ENCODE results near the gene ART1.

Gene ART1

GRCh38 chr11:3707176-3707575 is 62.2 kb downstream of the ART1 start:
- no peak overlapping the region for H3K27ac ChIP-seq
- no peak for DNase-seq (ENCODE audit: low read depth, low spot score)

GRCh38 chr11:3709977-3710376 is 65.0 kb downstream of the ART1 start:
- DNase-seq (ENCODE audit: low read depth, low spot score), result no peak
- no peak overlapping the region for H3K27ac ChIP-seq

GRCh38 chr11:3710485-3711259 is 65.7 kb downstream of the ART1 start:
- no peak for DNase-seq (ENCODE audit: low read depth, low spot score)
- no peak overlapping the region for H3K27ac ChIP-seq

- H3K27ac ChIP-seq, result no peak overlapping the region
- no peak for DNase-seq (ENCODE audit: low read depth, low spot score)
Measured at GRCh38 chr11:3712274-3712673, 67.3 kb downstream of the ART1 start.

Measured in epithelial cell of prostate (primary cell).